Activated naive CD4-positive, alpha-beta T cell treated with anti-CD3 and anti-CD28 coated beads, Interleukin-2, amount 50 U/mL, for 24 hours (primary cell): ENCODE data around the gene TBXAS1.

Experiments used
- H3K27ac Mint-ChIP-seq: one replicate; pipeline ENCODE4 v1.8.0; 2021; ENCODE audit warnings: mild to moderate bottlenecking, mixed read lengths
- H3K27me3 Mint-ChIP-seq: one replicate; pipeline ENCODE4 v1.8.0; 2021; ENCODE audit warnings: mixed read lengths
- H3K36me3 Mint-ChIP-seq: one replicate; pipeline ENCODE4 v1.8.0; 2021; ENCODE audit warnings: mixed read lengths
- H3K4me1 Mint-ChIP-seq: one replicate; pipeline ENCODE4 v1.8.0; 2021; ENCODE audit warnings: mixed read lengths
- H3K4me3 Mint-ChIP-seq: one replicate; pipeline ENCODE4 v1.8.0; 2021; ENCODE audit warnings: mild to moderate bottlenecking, mixed read lengths
- H3K9me3 Mint-ChIP-seq: one replicate; pipeline ENCODE4 v1.8.0; 2021; ENCODE audit warnings: mixed read lengths

TBXAS1 gene

GRCh38 chr7:139829025-139829774 is at the start of gene TBXAS1:
TBXAS1 (plus strand) TSS chr7:139829264; CDS start chr7:139829391, 127 bp downstream.
- Mint-ChIP-seq H3K36me3 (no peaks in the 10 kb centered on the region), H3K4me3 (peak within 1 kb of the TSS; percentile 56), H3K27ac (peak within 1 kb of the TSS; percentile 68), H3K9me3 (no peaks in the 10 kb centered on the region), H3K4me1 (peaks cover 23% of the 10 kb centered on the region), H3K27me3 (no peaks in the 10 kb centered on the region)

- H3K4me3 Mint-ChIP-seq: no peak overlapping the region
- H3K36me3 Mint-ChIP-seq: no peaks in the 10 kb centered on the region
- peaks cover 17% of the 10 kb centered on the region for H3K4me1 Mint-ChIP-seq
- H3K27me3 Mint-ChIP-seq: no peaks in the 10 kb centered on the region
- no peaks in the 10 kb centered on the region for H3K9me3 Mint-ChIP-seq
- no peak overlapping the region for H3K27ac Mint-ChIP-seq
These were observed 46.1 kb upstream of the TBXAS1 start for GRCh38 chr7:139782932-139783331.

DNA sequence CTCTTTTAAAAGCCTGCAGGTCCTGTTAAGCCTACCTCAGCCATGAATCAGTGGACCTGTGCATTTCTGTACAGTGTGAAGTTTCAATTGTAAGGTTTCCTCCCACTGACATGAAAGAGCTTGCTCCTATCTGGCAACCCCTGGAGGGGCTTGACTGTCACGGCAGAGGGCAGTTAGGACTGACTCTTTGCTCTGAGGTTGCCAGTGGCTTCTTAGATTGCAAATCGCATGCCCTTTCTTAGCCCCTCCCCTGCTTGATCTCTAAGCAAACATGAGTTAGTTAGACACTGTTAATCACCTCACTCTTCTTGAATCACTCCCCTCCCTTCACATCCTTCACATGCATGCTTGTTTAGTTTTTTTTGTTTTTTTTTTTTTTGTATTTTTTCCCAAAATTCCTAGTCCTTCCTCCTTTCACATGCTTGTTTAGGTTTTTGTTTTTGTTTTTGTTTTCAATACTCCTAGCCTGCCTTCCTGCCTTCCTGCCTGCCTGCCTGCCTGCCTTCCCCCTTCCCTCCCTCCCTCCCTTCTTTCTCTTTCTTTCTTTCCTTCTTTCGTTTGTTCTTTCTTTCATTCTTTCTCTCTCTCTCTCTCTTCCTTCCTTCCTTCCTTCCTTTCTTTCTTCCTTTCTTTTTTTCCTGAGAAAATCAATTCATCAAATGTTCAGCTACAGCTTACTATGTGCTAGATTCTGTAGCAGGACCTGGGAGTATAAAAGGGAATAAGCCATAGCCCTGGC is 45.2 kb upstream of the TBXAS1 start:
- H3K9me3 Mint-ChIP-seq: no peaks in the 10 kb centered on the region
- H3K27ac Mint-ChIP-seq: no peak overlapping the region
- H3K27me3 Mint-ChIP-seq: no peaks in the 10 kb centered on the region
- no peak overlapping the region for H3K4me3 Mint-ChIP-seq
- H3K4me1 Mint-ChIP-seq: peaks cover 13% of the 10 kb centered on the region
- no peaks in the 10 kb centered on the region for H3K36me3 Mint-ChIP-seq

DNA sequence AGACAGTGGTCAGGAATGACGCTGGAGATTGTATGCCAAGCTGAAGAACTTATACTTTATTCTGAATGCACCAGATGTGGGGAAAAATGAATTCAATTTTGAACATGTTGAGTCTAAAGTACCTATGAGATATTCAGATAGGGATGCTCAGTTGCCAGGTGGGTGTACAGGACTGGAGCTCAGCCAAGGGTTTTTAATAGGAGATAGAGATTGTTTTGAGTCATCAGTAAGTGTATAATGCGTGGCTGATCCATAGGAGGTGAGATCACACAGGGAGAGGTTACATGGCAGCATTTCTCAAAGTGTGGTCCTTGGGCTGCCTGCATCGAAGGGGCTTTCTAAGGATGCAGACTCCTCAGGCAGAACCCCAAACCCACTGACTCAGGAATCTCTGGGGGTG is 44.4 kb upstream of the TBXAS1 start:
- no peaks in the 10 kb centered on the region for H3K9me3 Mint-ChIP-seq
- H3K27ac Mint-ChIP-seq: no peak overlapping the region
- H3K4me3 Mint-ChIP-seq: no peak overlapping the region
- no peaks in the 10 kb centered on the region for H3K27me3 Mint-ChIP-seq
- H3K4me1 Mint-ChIP-seq: peaks cover 5% of the 10 kb centered on the region
- H3K36me3 Mint-ChIP-seq: no peaks in the 10 kb centered on the region

DNA sequence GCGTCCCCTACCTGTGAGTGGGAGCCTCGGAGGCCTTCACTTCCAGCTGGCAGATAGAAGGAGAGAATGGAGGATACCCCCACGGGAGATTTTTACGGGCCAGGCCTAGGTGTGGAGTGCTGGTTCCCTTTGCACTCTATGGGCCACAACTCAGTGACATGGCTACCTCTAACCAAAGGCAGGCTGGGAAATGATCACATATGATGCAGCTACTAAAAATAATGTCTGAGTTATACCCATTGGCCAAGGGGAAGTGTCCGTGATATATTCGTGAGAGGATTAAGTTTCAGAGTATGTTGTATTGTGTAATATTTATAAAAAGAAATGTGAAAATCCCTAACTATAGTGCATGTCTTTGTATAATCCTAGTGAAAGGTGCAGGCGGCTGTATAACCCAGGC is 37.7 kb upstream of the TBXAS1 start:
- no peaks in the 10 kb centered on the region for H3K4me1 Mint-ChIP-seq
- peaks cover 5% of the 10 kb centered on the region for H3K9me3 Mint-ChIP-seq
- no peaks in the 10 kb centered on the region for H3K27me3 Mint-ChIP-seq
- no peak overlapping the region for H3K27ac Mint-ChIP-seq
- H3K36me3 Mint-ChIP-seq: peaks cover 1% of the 10 kb centered on the region
- H3K4me3 Mint-ChIP-seq: no peak overlapping the region

- no peak overlapping the region for H3K27ac Mint-ChIP-seq
- H3K4me1 Mint-ChIP-seq: peaks cover 5% of the 10 kb centered on the region
- H3K9me3 Mint-ChIP-seq: peaks cover 5% of the 10 kb centered on the region
- H3K27me3 Mint-ChIP-seq: no peaks in the 10 kb centered on the region
- no peak overlapping the region for H3K4me3 Mint-ChIP-seq
- H3K36me3 Mint-ChIP-seq: peaks cover 1% of the 10 kb centered on the region
These were observed 31.5 kb upstream of the TBXAS1 start for GRCh38 chr7:139797607-139798006.

DNA sequence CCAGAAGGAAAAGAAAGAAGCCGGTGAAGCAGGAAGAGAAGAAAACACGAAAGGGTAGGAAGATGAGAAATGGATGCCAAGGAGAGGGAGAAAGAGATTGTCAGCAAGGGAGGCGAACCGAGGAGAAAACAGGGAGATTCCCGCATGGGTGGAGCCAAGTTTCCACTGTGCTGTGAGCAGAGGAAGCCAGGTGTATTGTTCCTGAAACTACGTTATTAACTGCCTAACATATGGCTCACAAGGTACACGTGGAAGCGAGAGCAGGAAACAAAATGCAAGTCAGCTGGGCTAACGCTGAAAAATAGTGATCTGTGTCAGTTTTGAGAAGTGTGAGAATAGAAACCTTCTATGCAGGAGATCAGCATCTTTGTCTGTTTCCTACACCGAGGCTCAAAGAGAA is 30.8 kb upstream of the TBXAS1 start:
- Mint-ChIP-seq H3K27ac (no peak overlapping the region), H3K4me1 (peaks cover 5% of the 10 kb centered on the region), H3K4me3 (no peak overlapping the region), H3K36me3 (peaks cover 1% of the 10 kb centered on the region), H3K9me3 (peaks cover 5% of the 10 kb centered on the region), H3K27me3 (no peaks in the 10 kb centered on the region)

GRCh38 chr7:139798892-139799291 is 30.2 kb upstream of the TBXAS1 start:
- no peak overlapping the region for H3K4me3 Mint-ChIP-seq
- H3K4me1 Mint-ChIP-seq: peaks cover 5% of the 10 kb centered on the region
- peaks cover 1% of the 10 kb centered on the region for H3K36me3 Mint-ChIP-seq
- peaks cover 5% of the 10 kb centered on the region for H3K9me3 Mint-ChIP-seq
- no peak overlapping the region for H3K27ac Mint-ChIP-seq
- no peaks in the 10 kb centered on the region for H3K27me3 Mint-ChIP-seq

DNA sequence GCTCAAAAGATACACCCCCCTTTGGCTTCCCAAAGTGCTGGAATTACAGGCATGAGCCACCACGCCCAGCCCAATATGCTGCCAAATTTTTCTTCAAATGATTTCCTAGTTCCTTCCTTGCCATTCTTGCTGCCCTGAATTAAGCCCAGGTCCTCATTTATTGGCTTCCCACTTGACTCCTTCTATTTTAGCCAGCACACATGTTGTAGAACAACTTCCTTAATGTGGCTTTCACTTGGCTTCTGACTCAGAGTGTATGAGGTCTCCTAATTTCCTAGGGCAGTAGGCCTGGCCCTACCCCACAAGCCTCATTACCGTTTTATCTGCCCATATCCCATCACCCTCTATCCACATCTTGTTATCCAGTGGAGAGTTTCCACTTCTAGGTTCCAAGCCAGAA is 29.5 kb upstream of the TBXAS1 start:
- H3K27ac Mint-ChIP-seq: no peak overlapping the region
- peaks cover 5% of the 10 kb centered on the region for H3K4me1 Mint-ChIP-seq
- H3K9me3 Mint-ChIP-seq: peaks cover 5% of the 10 kb centered on the region
- no peak overlapping the region for H3K4me3 Mint-ChIP-seq
- no peaks in the 10 kb centered on the region for H3K27me3 Mint-ChIP-seq
- peaks cover 1% of the 10 kb centered on the region for H3K36me3 Mint-ChIP-seq

DNA sequence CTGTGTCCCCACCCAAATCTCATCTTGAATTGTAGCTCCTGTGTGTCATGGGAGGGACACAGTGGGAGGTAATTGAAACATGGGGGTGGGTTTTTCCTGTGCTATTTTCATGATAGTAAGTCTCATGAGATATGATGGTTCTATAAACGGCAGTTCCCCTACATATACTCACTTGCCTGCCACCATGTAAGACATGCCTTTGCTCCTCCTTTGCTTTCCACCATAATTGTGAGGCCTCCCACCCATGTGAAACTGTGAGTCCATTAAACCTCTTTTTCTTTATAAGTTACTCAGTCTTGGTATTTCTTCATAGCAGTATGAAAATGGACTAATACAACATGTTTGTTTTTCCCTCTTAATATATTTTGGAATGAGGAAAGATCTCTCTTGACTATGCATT is 24.5 kb upstream of the TBXAS1 start:
- Mint-ChIP-seq H3K36me3 (peaks cover 3% of the 10 kb centered on the region), H3K9me3 (no peaks in the 10 kb centered on the region), H3K4me3 (no peak overlapping the region), H3K27ac (no peak overlapping the region), H3K4me1 (no peaks in the 10 kb centered on the region), H3K27me3 (no peaks in the 10 kb centered on the region)

DNA sequence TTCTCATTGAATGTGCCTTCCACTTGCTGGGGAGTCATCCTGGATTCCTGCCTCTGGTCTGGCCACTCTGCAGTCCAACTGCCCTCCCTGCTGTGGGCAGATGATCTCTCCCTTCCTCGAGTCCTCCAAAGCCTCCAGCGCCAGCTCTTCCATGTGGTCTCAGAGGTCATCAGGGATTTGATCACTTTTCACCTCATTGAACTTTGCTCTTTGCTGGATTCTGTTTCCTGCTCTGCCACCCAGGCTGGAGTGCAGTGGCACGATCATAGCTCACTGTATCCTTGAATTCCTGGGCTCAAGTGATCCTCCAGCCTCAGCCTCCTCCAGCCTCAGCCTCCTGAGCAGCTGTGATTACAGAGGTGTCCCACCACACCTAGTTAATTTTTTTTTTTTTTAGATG is 22.1 kb upstream of the TBXAS1 start:
- Mint-ChIP-seq H3K27ac (no peak overlapping the region), H3K4me1 (no peaks in the 10 kb centered on the region), H3K9me3 (no peaks in the 10 kb centered on the region)

DNA sequence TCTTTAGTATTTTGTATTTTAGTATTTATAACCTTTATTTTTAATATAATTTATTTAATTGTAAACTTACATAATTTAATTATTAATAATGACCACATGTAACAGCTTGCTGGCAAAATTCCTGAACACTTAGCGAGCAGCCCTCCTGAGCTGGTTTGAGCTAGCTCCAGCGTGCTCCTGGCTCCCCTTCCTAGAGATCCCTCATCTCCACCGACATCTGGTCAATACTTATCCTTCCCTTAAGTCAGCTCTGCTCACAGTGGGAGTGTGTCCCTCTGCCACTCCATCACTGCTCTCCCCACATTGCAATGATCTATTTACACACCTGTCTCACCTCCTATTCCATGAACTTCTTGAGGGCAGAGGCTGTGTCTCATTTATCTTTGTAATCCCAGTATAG is 20.6 kb upstream of the TBXAS1 start:
- Mint-ChIP-seq H3K9me3 (no peaks in the 10 kb centered on the region), H3K36me3 (peaks cover 3% of the 10 kb centered on the region), H3K4me1 (no peaks in the 10 kb centered on the region), H3K27ac (no peak overlapping the region), H3K27me3 (no peaks in the 10 kb centered on the region), H3K4me3 (no peak overlapping the region)

More for the DNA sequence above, 22.1 kb upstream of the TBXAS1 start:
- Mint-ChIP-seq H3K4me3 (no peak overlapping the region), H3K27me3 (no peaks in the 10 kb centered on the region), H3K36me3 (peaks cover 3% of the 10 kb centered on the region)

DNA sequence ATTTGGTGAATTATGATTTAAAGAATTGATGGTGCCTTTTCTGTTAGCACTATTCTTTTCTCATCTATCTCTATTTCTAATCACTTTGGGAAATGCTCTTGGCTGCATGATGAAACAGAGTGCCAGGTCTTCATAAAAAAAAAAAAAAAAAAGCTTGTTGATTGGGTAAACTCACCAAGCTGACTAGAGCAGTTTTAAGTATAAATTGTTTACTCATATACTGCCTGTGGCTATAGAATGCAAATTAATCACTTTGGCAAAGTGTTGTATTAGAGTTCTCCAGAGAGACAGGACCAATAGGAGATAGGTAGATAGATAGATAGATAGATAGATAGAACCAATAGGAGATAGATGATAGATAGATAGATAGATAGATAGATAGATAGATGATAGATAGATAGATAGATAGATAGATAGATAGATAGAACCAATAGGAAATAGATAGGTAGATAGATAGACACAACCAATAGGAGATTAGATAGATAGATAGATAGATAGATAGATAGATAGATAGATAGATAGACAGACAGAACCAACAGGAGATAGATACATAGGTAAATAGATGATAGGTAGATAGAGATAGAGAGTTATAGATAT is 20.1 kb upstream of the TBXAS1 start:
- peaks cover 5% of the 10 kb centered on the region for H3K4me1 Mint-ChIP-seq

DNA sequence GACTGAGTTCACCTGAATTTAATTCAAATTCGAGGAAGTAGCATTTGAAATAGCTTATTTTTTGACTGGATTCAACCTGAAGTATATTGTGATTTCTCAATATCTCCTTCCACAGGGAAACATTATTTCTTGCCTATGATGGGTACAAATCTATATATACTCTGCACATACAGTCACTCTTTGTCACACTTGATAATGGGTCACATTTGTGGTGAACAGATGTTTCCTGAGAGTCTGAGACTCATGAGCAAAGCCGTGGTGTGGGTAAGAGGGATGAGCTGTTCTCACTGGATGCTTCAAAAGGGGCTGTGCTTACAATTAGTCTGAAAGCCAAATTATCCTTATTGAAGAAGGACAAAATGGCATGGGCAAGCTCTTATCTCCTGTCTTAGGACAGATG is 18.0 kb upstream of the TBXAS1 start:
- H3K4me3 Mint-ChIP-seq: no peak overlapping the region
- H3K27me3 Mint-ChIP-seq: no peaks in the 10 kb centered on the region
- no peaks in the 10 kb centered on the region for H3K9me3 Mint-ChIP-seq
- no peak overlapping the region for H3K27ac Mint-ChIP-seq
- H3K4me1 Mint-ChIP-seq: peaks cover 7% of the 10 kb centered on the region
- H3K36me3 Mint-ChIP-seq: no peaks in the 10 kb centered on the region

More for the DNA sequence above, 20.1 kb upstream of the TBXAS1 start:
- Mint-ChIP-seq H3K27me3 (no peaks in the 10 kb centered on the region), H3K27ac (no peak overlapping the region), H3K4me3 (no peak overlapping the region), H3K36me3 (peaks cover 3% of the 10 kb centered on the region), H3K9me3 (no peaks in the 10 kb centered on the region)

DNA sequence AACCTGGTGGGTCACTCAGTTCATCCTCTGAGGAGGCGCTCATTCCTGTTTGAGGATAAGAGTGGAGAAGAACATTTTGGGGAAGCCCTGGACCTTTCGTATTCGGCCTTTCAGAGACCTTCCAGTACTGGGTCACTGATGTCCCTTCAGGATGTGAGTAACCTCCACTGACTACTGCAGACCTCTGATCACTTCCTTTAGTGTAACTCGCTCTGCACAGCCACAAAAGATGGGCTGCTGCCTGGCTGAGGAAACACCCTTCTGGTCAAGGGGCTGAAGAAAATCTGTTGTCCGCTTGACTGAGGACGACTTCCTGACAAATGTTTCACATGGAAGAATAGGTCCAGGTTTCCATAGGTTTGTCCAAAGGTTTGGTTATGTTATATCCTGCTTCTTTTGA is 15.9 kb upstream of the TBXAS1 start:
- H3K36me3 Mint-ChIP-seq: no peaks in the 10 kb centered on the region

DNA sequence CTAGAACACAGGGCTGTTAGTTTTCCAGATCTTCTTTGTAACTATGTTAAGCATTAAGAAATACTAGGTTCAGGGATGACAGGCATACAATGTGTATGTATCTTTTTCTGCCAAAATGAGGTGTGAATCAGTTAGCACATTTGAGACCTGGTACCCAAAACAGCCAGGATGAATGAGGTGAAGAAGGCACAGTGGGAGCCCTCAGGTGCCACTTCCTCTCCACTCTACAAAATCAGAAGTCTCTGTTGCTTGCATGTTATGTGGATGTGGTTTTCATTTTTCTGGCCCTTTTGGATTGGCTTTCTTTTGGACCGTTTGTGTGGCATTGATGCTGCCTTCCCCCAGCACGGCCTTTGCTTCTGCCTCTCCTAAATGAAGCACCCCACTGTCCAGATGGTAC is 15.4 kb upstream of the TBXAS1 start:
- Mint-ChIP-seq H3K27ac (no peak overlapping the region), H3K27me3 (no peaks in the 10 kb centered on the region)

More for the DNA sequence above, 15.9 kb upstream of the TBXAS1 start:
- Mint-ChIP-seq H3K4me3 (no peak overlapping the region), H3K9me3 (no peaks in the 10 kb centered on the region), H3K27ac (no peak overlapping the region), H3K27me3 (no peaks in the 10 kb centered on the region), H3K4me1 (peaks cover 7% of the 10 kb centered on the region)

More for the DNA sequence above, 15.4 kb upstream of the TBXAS1 start:
- no peak overlapping the region for H3K4me3 Mint-ChIP-seq
- H3K9me3 Mint-ChIP-seq: no peaks in the 10 kb centered on the region
- no peaks in the 10 kb centered on the region for H3K36me3 Mint-ChIP-seq
- H3K4me1 Mint-ChIP-seq: peaks cover 7% of the 10 kb centered on the region
